Type B pancreatic cell (in vitro differentiated cells): ENCODE measurements around the gene NCCRP1. TPM values are rescaled to one million over a fixed set of nuclear protein-coding genes. Genes with fewer than 3 reads are reported as not detected.

ENCODE experiments used
- DNase-seq: peaks from one replicate; pipeline ENCODE4 v3.0.0; 2021; ENCODE audit warnings: mixed read lengths; ENCODE audit not compliant: unreplicated experiment; ENCODE audit errors: extremely low spot score
- H3K27ac Mint-ChIP-seq: 2 replicates; pipeline ENCODE4 v1.8.0; 2021; ENCODE audit warnings: mild to moderate bottlenecking, mixed read lengths
- H3K27me3 Mint-ChIP-seq: 2 replicates; pipeline ENCODE4 v1.8.0; 2021; ENCODE audit warnings: mixed read lengths
- H3K36me3 Mint-ChIP-seq: 2 replicates; pipeline ENCODE4 v1.8.0; 2021; ENCODE audit warnings: mixed read lengths
- H3K4me1 Mint-ChIP-seq: one replicate; pipeline ENCODE4 v1.8.0; 2021; ENCODE audit warnings: mixed read lengths; ENCODE audit not compliant: unreplicated experiment
- H3K4me3 Mint-ChIP-seq: 2 replicates; pipeline ENCODE4 v1.8.0; 2021; ENCODE audit warnings: mild to moderate bottlenecking, mixed read lengths
- H3K9me3 Mint-ChIP-seq: 2 replicates; pipeline ENCODE4 v1.8.0; 2021; ENCODE audit warnings: mixed read lengths
- total RNA-seq: library from RNA; stranded (reverse); gene quantifications from 2 replicates; pipeline ENCODE4 v1.2.1, GENCODE V29; 2021; ENCODE audit warnings: low replicate concordance
- TF ChIP-seq, protein P1 (sequence below): fragments of 200-600 bp; sonication (generic); conservative IDR thresholded peaks from 2 replicates; pipeline ENCODE4 v1.5.0; 2021; ENCODE audit warnings: antibody characterized with exemption, mild to moderate bottlenecking

The NCCRP1 gene
- total RNA-seq, 1 donor from 2014 or later, result 19.0 TPM

DNA sequence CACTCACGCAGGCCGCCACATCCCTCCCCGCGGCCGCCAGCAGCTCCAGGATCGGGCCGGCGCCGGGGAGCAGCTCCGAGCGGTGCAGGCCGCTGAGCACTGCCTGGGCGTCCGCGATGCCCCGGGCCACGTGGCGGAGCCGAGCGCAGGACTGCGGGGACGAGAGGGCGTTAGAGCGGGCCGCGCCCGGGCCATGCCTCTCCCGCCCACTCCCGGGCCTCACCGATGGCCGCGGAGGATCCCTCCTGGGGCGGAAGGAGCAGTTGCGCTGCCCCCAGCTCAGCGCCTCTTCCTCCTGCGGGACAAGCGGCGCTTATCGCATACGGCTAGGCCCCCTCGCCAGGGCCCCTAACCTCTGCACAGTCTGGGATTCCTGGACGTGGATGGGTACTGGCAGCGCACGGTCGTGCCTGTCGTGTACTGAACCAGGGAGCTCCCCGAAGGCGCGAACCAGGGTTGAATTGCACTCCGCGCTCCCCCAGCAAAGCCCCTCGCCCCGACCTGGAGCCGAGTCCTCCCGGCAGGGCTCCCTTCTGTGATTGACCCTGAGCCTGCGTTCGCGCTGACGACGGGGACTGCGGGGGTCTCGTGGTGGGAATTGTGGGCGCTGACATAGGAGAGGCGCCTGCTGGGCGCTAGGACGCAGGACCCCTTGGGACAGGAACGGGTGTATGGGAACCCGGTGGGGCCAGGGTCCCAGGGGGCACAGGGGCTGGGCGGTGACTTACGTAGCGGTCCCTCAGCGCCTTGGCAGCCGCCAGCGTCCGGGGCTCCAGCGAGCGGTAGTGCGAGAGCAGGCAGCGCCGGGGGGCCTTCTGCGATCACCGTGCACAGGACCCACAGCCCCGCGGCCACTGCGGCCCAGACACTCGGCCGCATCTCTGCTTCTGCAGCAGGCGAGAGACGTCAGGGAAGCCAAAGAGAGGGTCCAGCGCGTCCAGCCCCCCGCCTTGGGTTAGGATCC, 51.2 kb downstream of the NCCRP1 start:
- Mint-ChIP-seq H3K27ac (no peak overlapping the region), H3K36me3 (no peaks in the 10 kb centered on the region), H3K4me1 (peaks cover 9% of the 10 kb centered on the region), H3K4me3 (no peak overlapping the region), H3K9me3 (no peaks in the 10 kb centered on the region), H3K27me3 (peaks cover 47% of the 10 kb centered on the region)
- TF ChIP-seq, protein P1, sequence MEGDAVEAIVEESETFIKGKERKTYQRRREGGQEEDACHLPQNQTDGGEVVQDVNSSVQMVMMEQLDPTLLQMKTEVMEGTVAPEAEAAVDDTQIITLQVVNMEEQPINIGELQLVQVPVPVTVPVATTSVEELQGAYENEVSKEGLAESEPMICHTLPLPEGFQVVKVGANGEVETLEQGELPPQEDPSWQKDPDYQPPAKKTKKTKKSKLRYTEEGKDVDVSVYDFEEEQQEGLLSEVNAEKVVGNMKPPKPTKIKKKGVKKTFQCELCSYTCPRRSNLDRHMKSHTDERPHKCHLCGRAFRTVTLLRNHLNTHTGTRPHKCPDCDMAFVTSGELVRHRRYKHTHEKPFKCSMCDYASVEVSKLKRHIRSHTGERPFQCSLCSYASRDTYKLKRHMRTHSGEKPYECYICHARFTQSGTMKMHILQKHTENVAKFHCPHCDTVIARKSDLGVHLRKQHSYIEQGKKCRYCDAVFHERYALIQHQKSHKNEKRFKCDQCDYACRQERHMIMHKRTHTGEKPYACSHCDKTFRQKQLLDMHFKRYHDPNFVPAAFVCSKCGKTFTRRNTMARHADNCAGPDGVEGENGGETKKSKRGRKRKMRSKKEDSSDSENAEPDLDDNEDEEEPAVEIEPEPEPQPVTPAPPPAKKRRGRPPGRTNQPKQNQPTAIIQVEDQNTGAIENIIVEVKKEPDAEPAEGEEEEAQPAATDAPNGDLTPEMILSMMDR, result no peak
- no peak for DNase-seq

DNA sequence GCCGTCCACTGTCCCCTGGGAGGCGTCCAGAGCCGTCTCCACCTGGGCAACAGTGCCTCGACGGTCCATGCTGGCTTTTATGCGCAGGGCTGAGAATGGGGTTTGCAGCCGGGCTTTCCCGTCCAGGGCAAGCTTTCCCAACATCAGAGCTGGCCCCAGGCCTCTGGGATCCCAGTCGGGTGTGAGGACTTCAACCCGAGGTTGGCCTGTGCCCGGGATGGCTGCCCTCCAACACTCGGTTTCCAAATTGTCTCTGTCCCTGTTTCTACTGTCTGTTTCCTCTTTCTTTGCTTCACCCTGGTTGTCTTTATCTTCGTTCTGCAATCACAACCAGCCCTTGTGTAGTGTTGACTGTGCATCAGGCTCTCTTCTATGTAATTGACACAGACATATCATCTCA, 52.0 kb downstream of the NCCRP1 start, which contains the start of gene IFNL4:
Gene IFNL4, minus strand, starts transcription at position 51 of the 400 bp plus-strand sequence.
- Mint-ChIP-seq H3K9me3 (no peaks in the 10 kb centered on the region), H3K4me3 (no peak within 1 kb of the TSS), H3K27me3 (peaks cover 44% of the 10 kb centered on the region), H3K36me3 (no peaks in the 10 kb centered on the region), H3K27ac (no peak within 1 kb of the TSS), H3K4me1 (peaks cover 9% of the 10 kb centered on the region)
- no peak for DNase-seq
- TF ChIP-seq, protein P1, result no peak

DNA sequence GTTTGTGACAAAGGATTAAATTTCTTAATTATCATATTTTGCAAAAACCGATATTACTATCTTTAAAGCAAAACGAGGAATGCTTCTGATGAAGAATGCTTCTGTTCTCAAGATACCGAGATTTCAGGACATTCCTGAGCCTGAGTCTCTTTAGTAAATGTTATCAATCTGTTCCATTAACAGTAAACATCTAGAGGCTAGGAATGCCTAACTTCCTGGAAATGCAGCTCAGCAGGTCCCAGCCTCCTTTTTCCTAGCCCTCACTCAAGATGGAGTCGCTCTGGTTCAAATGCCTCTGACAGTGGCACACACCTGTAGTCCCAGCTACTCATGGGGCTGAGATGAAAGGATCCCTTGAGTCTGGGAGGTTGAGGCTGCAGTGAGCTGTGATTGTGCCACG, 54.3 kb downstream of the NCCRP1 start:
- Mint-ChIP-seq H3K27ac (no peak overlapping the region), H3K4me1 (peaks cover 9% of the 10 kb centered on the region), H3K27me3 (peaks cover 44% of the 10 kb centered on the region), H3K36me3 (no peaks in the 10 kb centered on the region), H3K9me3 (no peaks in the 10 kb centered on the region), H3K4me3 (no peak overlapping the region)
- no peak for DNase-seq
- TF ChIP-seq, protein P1, result no peak

Other genes starting within 250 kb of the NCCRP1 start
- 10.6 and 26.0 TPM in 2 replicates for gene FBXO17, start 221.2 kb upstream of the NCCRP1 start, total RNA-seq
- 8.2 and 10.1 TPM in 2 replicates for gene FBXO27, start 164.4 kb upstream of the NCCRP1 start, total RNA-seq
- gene ACP7, start 112.6 kb upstream of the NCCRP1 start, total RNA-seq, result 0.29 and 0.31 TPM in 2 replicates
- gene PAK4, start 71.2 kb upstream of the NCCRP1 start, total RNA-seq, result 52.1 and 64.3 TPM in 2 replicates
- not detected in 2 replicates for gene SYCN, start 7.3 kb downstream of the NCCRP1 start, total RNA-seq
- not detected in 2 replicates for gene IFNL3, start 48.0 kb downstream of the NCCRP1 start, total RNA-seq
- gene IFNL4, start 51.9 kb downstream of the NCCRP1 start, total RNA-seq, result not detected in 2 replicates
- gene IFNL2, start 71.4 kb downstream of the NCCRP1 start, total RNA-seq, result not detected in 2 replicates
- not detected in 2 replicates for gene IFNL1, start 99.4 kb downstream of the NCCRP1 start, total RNA-seq
- 3.6 and 5.6 TPM in 2 replicates for gene LRFN1, start 123.9 kb downstream of the NCCRP1 start, total RNA-seq
- not detected in 2 replicates for gene GMFG, start 139.1 kb downstream of the NCCRP1 start, total RNA-seq
- 116 and 123 TPM in 2 replicates for gene SAMD4B, start 145.5 kb downstream of the NCCRP1 start, total RNA-seq
- 36.9 and 43.6 TPM in 2 replicates for gene PAF1, start 194.1 kb downstream of the NCCRP1 start, total RNA-seq
- 37.3 and 40.8 TPM in 2 replicates for gene MED29, start 194.4 kb downstream of the NCCRP1 start, total RNA-seq
- gene ZFP36, start 209.9 kb downstream of the NCCRP1 start, total RNA-seq, result 36.0 and 101 TPM in 2 replicates
- gene PLEKHG2, start 215.7 kb downstream of the NCCRP1 start, total RNA-seq, result 32.9 and 86.7 TPM in 2 replicates
- gene RPS16, start 239.0 kb downstream of the NCCRP1 start, total RNA-seq, result 2,174 and 2,175 TPM in 2 replicates
- 142 and 144 TPM in 2 replicates for gene SUPT5H, start 248.6 kb downstream of the NCCRP1 start, total RNA-seq